IPS-20b (cell line): Measurements from ENCODE around the gene SLC30A7.

ENCODE experiments used
- H3K27ac ChIP-seq: one replicate; pipeline ENCODE4 v1.5.1; 2013; ENCODE audit warnings: low read length
- H3K27me3 ChIP-seq: 2 replicates; pipeline ENCODE4 v1.6.1; 2013; ENCODE audit warnings: mild to moderate bottlenecking, low read length, inconsistent platforms; ENCODE audit not compliant: insufficient read depth
- H3K36me3 ChIP-seq: 2 replicates; pipeline ENCODE4 v1.6.1; 2013; ENCODE audit warnings: low read depth, mild to moderate bottlenecking, inconsistent platforms, low read length, moderate library complexity; ENCODE audit not compliant: insufficient read depth
- H3K4me1 ChIP-seq: 2 replicates; pipeline ENCODE4 v1.6.1; 2013; ENCODE audit warnings: mild to moderate bottlenecking, control low read depth, inconsistent platforms, low read length, moderate library complexity; ENCODE audit not compliant: insufficient read depth
- H3K4me3 ChIP-seq: 2 replicates; pipeline ENCODE4 v1.5.1; 2013; ENCODE audit warnings: mild to moderate bottlenecking, low read length, inconsistent platforms
- H3K9ac ChIP-seq: 2 replicates; pipeline ENCODE4 v1.6.1; 2013; ENCODE audit warnings: low read depth, mild to moderate bottlenecking, inconsistent platforms, low read length, moderate library complexity
- H3K9me3 ChIP-seq: 2 replicates; pipeline ENCODE4 v1.6.1; 2013; ENCODE audit warnings: mild to moderate bottlenecking, low read depth, low read length, inconsistent platforms; ENCODE audit not compliant: insufficient read depth

The SLC30A7 gene

GRCh38 chr1:100955322-100955721 lies 59.4 kb downstream of the SLC30A7 start:
- Histone ChIP-seq H3K9ac (no peak overlapping the region), H3K27ac (no peak overlapping the region)

GRCh38 chr1:100959502-100960060 lies 63.7 kb downstream of the SLC30A7 start:
- H3K4me3 ChIP-seq, result no peak overlapping the region
- no peaks in the 10 kb centered on the region for H3K9me3 ChIP-seq
- H3K27ac ChIP-seq, result no peak overlapping the region
- H3K4me1 ChIP-seq, result no peaks in the 10 kb centered on the region
- H3K27me3 ChIP-seq, result no peaks in the 10 kb centered on the region
- 0 out of 2 replicates have a peak, but pooled peaks cover 2% of the 10 kb centered on the region for H3K36me3 ChIP-seq
- no peak overlapping the region for H3K9ac ChIP-seq

More at GRCh38 chr1:100955322-100955721, 59.4 kb downstream of the SLC30A7 start:
- Histone ChIP-seq H3K9me3 (no peaks in the 10 kb centered on the region), H3K27me3 (no peaks in the 10 kb centered on the region), H3K4me1 (peaks cover 28% of the 10 kb centered on the region), H3K36me3 (peaks cover 8% of the 10 kb centered on the region; the same call in 1 of the 2 replicates), H3K4me3 (no peak overlapping the region)

- no peaks in the 10 kb centered on the region for H3K4me1 ChIP-seq
- H3K36me3 ChIP-seq, result peaks cover 7% of the 10 kb centered on the region
- H3K9me3 ChIP-seq, result no peaks in the 10 kb centered on the region
- H3K27me3 ChIP-seq, result no peaks in the 10 kb centered on the region
- no peak overlapping the region for H3K9ac ChIP-seq
- H3K4me3 ChIP-seq, result no peak overlapping the region
- no peak overlapping the region for H3K27ac ChIP-seq
Measured at GRCh38 chr1:100960098-100960497, 64.2 kb downstream of the SLC30A7 start.

GRCh38 chr1:100968621-100969020 lies 72.7 kb downstream of the SLC30A7 start:
- H3K27me3 ChIP-seq, result no peaks in the 10 kb centered on the region
- H3K36me3 ChIP-seq, result peaks cover 32% of the 10 kb centered on the region
- no peak overlapping the region for H3K4me3 ChIP-seq
- no peaks in the 10 kb centered on the region for H3K9me3 ChIP-seq
- no peak overlapping the region for H3K9ac ChIP-seq
- H3K4me1 ChIP-seq, result peaks cover 12% of the 10 kb centered on the region
- H3K27ac ChIP-seq, result no peak overlapping the region

- H3K4me3 ChIP-seq, result no peak overlapping the region
- H3K36me3 ChIP-seq, result peaks cover 32% of the 10 kb centered on the region
- H3K4me1 ChIP-seq, result peaks cover 12% of the 10 kb centered on the region
- H3K27ac ChIP-seq, result no peak overlapping the region
- no peaks in the 10 kb centered on the region for H3K9me3 ChIP-seq
- no peak overlapping the region for H3K9ac ChIP-seq
- no peaks in the 10 kb centered on the region for H3K27me3 ChIP-seq
Measured at GRCh38 chr1:100969327-100969726, 73.4 kb downstream of the SLC30A7 start.

- H3K36me3 ChIP-seq, result peaks cover 29% of the 10 kb centered on the region
- H3K9ac ChIP-seq, result no peak overlapping the region
- H3K27me3 ChIP-seq, result no peaks in the 10 kb centered on the region
- no peak overlapping the region for H3K4me3 ChIP-seq
- H3K9me3 ChIP-seq, result no peaks in the 10 kb centered on the region
- peaks cover 12% of the 10 kb centered on the region for H3K4me1 ChIP-seq
- H3K27ac ChIP-seq, result no peak overlapping the region
Measured at GRCh38 chr1:100971021-100971420, 75.1 kb downstream of the SLC30A7 start.

- Histone ChIP-seq H3K9me3 (no peaks in the 10 kb centered on the region), H3K9ac (no peak overlapping the region), H3K36me3 (peaks cover 31% of the 10 kb centered on the region), H3K27ac (no peak overlapping the region), H3K4me3 (no peak overlapping the region), H3K4me1 (peaks cover 12% of the 10 kb centered on the region), H3K27me3 (no peaks in the 10 kb centered on the region)
Measured at GRCh38 chr1:100972185-100972584, 76.3 kb downstream of the SLC30A7 start.

GRCh38 chr1:100976936-100977335 lies 81.0 kb downstream of the SLC30A7 start:
- peaks cover 30% of the 10 kb centered on the region for H3K36me3 ChIP-seq
- H3K27me3 ChIP-seq, result no peaks in the 10 kb centered on the region
- no peak overlapping the region for H3K27ac ChIP-seq
- no peaks in the 10 kb centered on the region; the same call in 1 of the 2 replicates for H3K4me1 ChIP-seq
- no peak overlapping the region for H3K4me3 ChIP-seq
- no peak overlapping the region for H3K9ac ChIP-seq
- H3K9me3 ChIP-seq, result no peaks in the 10 kb centered on the region

GRCh38 chr1:100979631-100980030 lies 83.7 kb downstream of the SLC30A7 start:
- Histone ChIP-seq H3K27me3 (no peaks in the 10 kb centered on the region), H3K4me3 (no peak overlapping the region), H3K9ac (no peak overlapping the region), H3K4me1 (no peaks in the 10 kb centered on the region), H3K27ac (no peak overlapping the region), H3K9me3 (no peaks in the 10 kb centered on the region), H3K36me3 (peaks cover 37% of the 10 kb centered on the region)

GRCh38 chr1:100982793-100983192 lies 86.9 kb downstream of the SLC30A7 start:
- Histone ChIP-seq H3K9ac (no peak overlapping the region), H3K4me3 (no peak overlapping the region), H3K27ac (no peak overlapping the region), H3K36me3 (peaks cover 22% of the 10 kb centered on the region), H3K9me3 (no peaks in the 10 kb centered on the region), H3K4me1 (no peaks in the 10 kb centered on the region), H3K27me3 (no peaks in the 10 kb centered on the region)

GRCh38 chr1:100988121-100988520 lies 92.2 kb downstream of the SLC30A7 start:
- Histone ChIP-seq H3K36me3 (peaks cover 56% of the 10 kb centered on the region), H3K4me3 (no peak overlapping the region), H3K27ac (no peak overlapping the region), H3K9ac (no peak overlapping the region), H3K27me3 (no peaks in the 10 kb centered on the region), H3K9me3 (no peaks in the 10 kb centered on the region), H3K4me1 (no peaks in the 10 kb centered on the region)

- Histone ChIP-seq H3K27me3 (no peaks in the 10 kb centered on the region), H3K27ac (no peak overlapping the region), H3K9me3 (no peaks in the 10 kb centered on the region), H3K9ac (no peak overlapping the region), H3K4me1 (no peaks in the 10 kb centered on the region), H3K4me3 (no peak overlapping the region), H3K36me3 (peaks cover 55% of the 10 kb centered on the region)
Measured at GRCh38 chr1:100989306-100990077, 93.6 kb downstream of the SLC30A7 start.
